Tibial artery (tissue), 4 donors: ENCODE measurements around the gene ABRACL.

Experiments
- DNase-seq, 2 donors: peaks; one replicate each; pipeline ENCODE4 v3.0.0-alpha.2; 2019
- H3K27ac ChIP-seq, 2 donors: fragments of 200-600 bp; sonication (generic) in 1 of 2; 1 replicate in 1 of 2; 2 replicates in 1 of 2; pipeline ENCODE4 v1.5.1; 2018 to 2019; ENCODE audit warnings: mild to moderate bottlenecking in 1 of 2
- H3K27me3 ChIP-seq, 2 donors: fragments of 200-600 bp; sonication (generic) in 1 of 2; one replicate each; pipeline versions ENCODE4 v1.5.1 to v1.6.0; 2016 to 2019
- H3K36me3 ChIP-seq, 3 donors: fragments of 200-600 bp; sonication (generic) in 2 of 3; one replicate each; pipeline ENCODE4 v1.5.1; 2016 to 2019; ENCODE audit warnings: mild to moderate bottlenecking in 2 of 3
- H3K4me1 ChIP-seq, 4 donors: fragments of 200-600 bp; sonication (generic) in 2 of 4; 1 replicate in 3 of 4; 2 replicates in 1 of 4; pipeline ENCODE4 v1.5.1; 2016 to 2019
- H3K4me3 ChIP-seq, 2 donors: fragments of 200-600 bp; sonication (generic) in 1 of 2; 1 replicate in 1 of 2; 2 replicates in 1 of 2; pipeline ENCODE4 v1.5.1; 2018 to 2019; ENCODE audit warnings: mild to moderate bottlenecking in 2 of 2
- H3K9me3 ChIP-seq, 3 donors: fragments of 200-600 bp; sonication (generic) in 1 of 3; one replicate each; pipeline ENCODE4 v1.5.1; 2016 to 2019
- intact Hi-C: fragments of 100-400 bp; cut with DNase I; formaldehyde crosslinking; loops from one replicate; pipeline ENCODE4 v1.15.0; 2023; ENCODE audit warnings: low total_unique reads
- TF ChIP-seq, protein P1 (sequence below), 2 experiments: fragments of 200-600 bp in 1 of 2; fragments of 450-650 bp in 1 of 2; IDR thresholded peaks; one replicate each; pipeline ENCODE4 v1.5.1; 2017 to 2019; ENCODE audit warnings: antibody characterized with exemption in 2 of 2, mild to moderate bottlenecking in 1 of 2, moderate library complexity in 1 of 2

Gene ABRACL

DNA sequence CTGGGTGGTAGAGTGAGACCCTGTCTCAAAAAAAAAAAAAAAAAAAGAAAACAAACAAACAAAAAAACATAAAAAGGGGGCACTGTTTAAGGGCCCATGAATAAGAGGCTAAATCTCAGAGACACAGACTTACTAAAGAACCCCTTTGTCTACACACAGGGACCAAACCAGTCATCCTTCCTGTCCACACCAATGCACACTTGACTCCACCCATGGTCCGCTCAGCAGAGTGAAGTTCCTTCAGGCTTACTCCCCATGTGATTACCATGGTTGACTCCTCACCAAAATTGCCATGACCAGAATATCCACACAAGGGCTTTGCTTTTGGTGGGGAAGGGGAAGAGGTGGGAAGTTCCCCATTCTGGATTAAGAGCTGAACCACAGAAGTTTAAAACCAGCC is 21.1 kb upstream of the ABRACL start:
- no peaks in the 10 kb centered on the region for H3K9me3 ChIP-seq
- H3K4me3 ChIP-seq: no peak overlapping the region
- no peak for DNase-seq
- no peaks in the 10 kb centered on the region for H3K4me1 ChIP-seq
- no peak overlapping the region for H3K27ac ChIP-seq
- no peaks in the 10 kb centered on the region for H3K36me3 ChIP-seq
- intact Hi-C loops: no loop called here
- TF ChIP-seq, protein P1, sequence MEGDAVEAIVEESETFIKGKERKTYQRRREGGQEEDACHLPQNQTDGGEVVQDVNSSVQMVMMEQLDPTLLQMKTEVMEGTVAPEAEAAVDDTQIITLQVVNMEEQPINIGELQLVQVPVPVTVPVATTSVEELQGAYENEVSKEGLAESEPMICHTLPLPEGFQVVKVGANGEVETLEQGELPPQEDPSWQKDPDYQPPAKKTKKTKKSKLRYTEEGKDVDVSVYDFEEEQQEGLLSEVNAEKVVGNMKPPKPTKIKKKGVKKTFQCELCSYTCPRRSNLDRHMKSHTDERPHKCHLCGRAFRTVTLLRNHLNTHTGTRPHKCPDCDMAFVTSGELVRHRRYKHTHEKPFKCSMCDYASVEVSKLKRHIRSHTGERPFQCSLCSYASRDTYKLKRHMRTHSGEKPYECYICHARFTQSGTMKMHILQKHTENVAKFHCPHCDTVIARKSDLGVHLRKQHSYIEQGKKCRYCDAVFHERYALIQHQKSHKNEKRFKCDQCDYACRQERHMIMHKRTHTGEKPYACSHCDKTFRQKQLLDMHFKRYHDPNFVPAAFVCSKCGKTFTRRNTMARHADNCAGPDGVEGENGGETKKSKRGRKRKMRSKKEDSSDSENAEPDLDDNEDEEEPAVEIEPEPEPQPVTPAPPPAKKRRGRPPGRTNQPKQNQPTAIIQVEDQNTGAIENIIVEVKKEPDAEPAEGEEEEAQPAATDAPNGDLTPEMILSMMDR (IDR thresholded peaks at IDR 0.05): no peak
- H3K27me3 ChIP-seq: no peaks in the 10 kb centered on the region

DNA sequence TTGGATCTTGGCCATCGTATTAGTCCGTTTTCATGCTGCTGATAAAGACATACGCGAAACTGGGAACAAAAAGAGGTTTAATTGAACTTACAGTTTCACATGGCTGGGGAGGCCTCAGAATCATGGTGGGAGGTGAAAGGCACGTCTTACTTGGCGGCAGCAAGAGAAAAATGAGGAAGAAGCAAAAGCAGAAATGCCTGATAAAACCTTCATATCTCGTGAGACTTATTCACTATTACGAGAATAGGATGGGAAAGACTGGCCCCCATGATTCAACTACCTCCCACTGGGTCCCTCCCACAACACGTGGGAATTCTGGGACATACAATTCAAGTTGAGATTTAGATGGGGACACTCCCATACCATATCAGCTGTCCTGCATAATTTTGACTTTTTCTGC is 20.4 kb upstream of the ABRACL start:
- DNase-seq: no peak
- TF ChIP-seq, protein P1 (IDR thresholded peaks at IDR 0.05): no peak

DNA sequence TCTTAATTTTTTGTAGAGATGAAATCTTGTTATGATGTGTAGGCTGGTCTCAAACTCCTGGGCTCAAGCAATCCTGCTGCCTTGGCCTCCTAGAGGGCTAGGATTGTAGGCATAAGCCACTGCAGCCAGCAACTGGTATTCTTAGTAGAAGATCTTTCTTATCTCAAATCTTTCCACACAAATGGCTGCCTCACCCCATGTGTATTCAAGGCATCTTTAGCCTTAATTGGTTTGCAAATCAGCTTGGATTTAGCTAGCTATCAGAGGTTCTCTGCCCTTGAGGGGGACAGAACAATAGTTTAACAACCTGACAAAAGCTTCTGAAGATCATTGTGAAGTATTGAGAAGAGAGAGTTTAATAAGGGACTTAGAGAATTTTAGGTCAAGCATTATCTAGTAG is 17.9 kb upstream of the ABRACL start:
- Histone ChIP-seq H3K27ac (no peak overlapping the region), H3K4me3 (no peak overlapping the region), H3K36me3 (no peaks in the 10 kb centered on the region), H3K27me3 (no peaks in the 10 kb centered on the region), H3K4me1 (no peaks in the 10 kb centered on the region), H3K9me3 (no peaks in the 10 kb centered on the region)
- DNase-seq: no peak
- TF ChIP-seq, protein P1 (IDR thresholded peaks at IDR 0.05): no peak
- intact Hi-C loops: no loop called here

More for the DNA sequence above, 20.4 kb upstream of the ABRACL start:
- Histone ChIP-seq H3K9me3 (no peaks in the 10 kb centered on the region), H3K4me3 (no peak overlapping the region), H3K27ac (no peak overlapping the region), H3K4me1 (no peaks in the 10 kb centered on the region), H3K36me3 (no peaks in the 10 kb centered on the region), H3K27me3 (no peaks in the 10 kb centered on the region)
- intact Hi-C loops: no loop called here

DNA sequence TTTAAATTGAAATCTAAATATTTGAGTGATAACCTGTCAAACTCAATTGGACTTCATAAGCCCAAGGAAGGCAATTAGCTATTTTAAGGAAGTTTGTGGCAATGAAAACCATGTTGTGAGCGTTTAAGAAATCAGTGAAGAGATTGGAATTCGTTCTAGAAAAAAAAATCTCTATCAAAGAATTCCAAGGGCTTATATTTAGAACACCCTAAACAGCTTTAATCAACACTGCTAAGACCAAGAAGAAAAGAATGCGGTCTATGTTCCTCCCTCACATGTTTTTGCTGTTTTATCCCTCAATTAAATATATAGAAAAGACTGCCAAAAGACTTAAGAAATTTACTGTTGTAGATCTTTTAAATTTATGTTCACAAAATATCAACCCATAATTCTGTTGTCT is 16.6 kb upstream of the ABRACL start:
- Histone ChIP-seq H3K27me3 (no peaks in the 10 kb centered on the region), H3K9me3 (no peaks in the 10 kb centered on the region), H3K27ac (no peak overlapping the region), H3K4me3 (no peak overlapping the region), H3K36me3 (no peaks in the 10 kb centered on the region), H3K4me1 (no peaks in the 10 kb centered on the region)
- DNase-seq: no peak
- intact Hi-C loops: no loop called here
- TF ChIP-seq, protein P1 (IDR thresholded peaks at IDR 0.05): no peak

DNA sequence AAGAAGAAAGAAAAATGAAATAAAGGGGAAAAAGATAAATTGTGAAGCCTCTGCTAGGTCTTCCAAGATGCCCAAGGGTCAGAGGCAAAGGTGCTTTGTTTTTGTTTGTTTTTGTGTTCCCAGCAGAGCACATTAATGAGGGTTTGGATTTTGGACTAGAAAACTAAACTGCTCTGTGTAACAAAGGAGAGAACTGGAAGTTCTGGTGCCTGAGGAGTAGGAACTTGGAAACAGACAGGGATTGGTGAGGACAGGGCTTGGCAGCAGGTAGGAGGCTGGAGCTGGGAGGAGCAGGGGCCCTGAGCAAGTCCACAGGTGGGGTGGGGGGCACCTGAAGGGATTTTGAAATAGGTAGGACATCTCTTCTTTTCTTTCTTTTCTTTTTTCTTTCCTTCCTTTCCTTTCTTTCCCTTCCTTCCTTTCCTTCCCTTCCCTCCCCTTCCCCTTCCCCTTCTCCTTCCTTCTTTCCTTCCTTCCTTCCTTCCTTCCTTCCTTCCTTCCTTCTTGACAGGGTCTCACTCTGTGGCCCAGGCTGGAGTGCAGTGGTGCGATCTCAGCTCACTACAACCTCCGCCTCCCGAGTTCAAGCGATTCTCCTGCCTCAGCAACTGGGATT is 15.3 kb upstream of the ABRACL start:
- DNase-seq: no peak
- H3K9me3 ChIP-seq: no peaks in the 10 kb centered on the region
- H3K36me3 ChIP-seq: no peaks in the 10 kb centered on the region
- intact Hi-C loops: no loop called here
- H3K4me1 ChIP-seq: no peaks in the 10 kb centered on the region
- H3K4me3 ChIP-seq: no peak overlapping the region
- TF ChIP-seq, protein P1 (IDR thresholded peaks at IDR 0.05): no peak
- no peaks in the 10 kb centered on the region for H3K27me3 ChIP-seq
- no peak overlapping the region for H3K27ac ChIP-seq

DNA sequence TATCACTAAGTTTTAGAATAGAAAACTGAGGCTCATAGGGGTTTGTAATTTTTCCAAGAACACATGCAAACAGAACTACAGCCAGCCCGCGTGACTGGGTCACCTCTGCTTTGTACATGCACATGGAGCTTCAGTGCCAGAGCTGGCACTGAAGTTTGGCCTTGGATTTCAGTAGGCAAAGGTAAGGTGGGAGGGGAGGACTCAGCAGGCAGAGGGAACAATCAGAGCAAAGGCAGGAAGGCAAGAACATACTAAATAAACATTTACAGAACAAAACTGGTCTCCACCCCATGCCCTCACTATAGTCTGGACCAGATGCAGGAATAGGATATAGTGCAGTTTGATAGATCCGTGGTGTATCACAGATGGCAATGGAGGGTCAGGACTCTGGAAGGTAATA is 13.6 kb upstream of the ABRACL start:
- TF ChIP-seq, protein P1 (IDR thresholded peaks at IDR 0.05): no peak
- Histone ChIP-seq H3K27ac (no peak overlapping the region), H3K27me3 (no peaks in the 10 kb centered on the region), H3K9me3 (no peaks in the 10 kb centered on the region), H3K4me1 (no peaks in the 10 kb centered on the region), H3K4me3 (no peak overlapping the region), H3K36me3 (no peaks in the 10 kb centered on the region)
- intact Hi-C loops: no loop called here
- no peak for DNase-seq
